GM13976 (cell line): ENCODE data around the gene TRIM28.

Experiments used
- DNase-seq: peaks from one replicate; pipeline ENCODE4 v3.0.0; 2012; ENCODE audit warnings: low spot score
- CTCF ChIP-seq: IDR thresholded peaks from 2 replicates; pipeline ENCODE4 v1.5.1; 2012; ENCODE audit warnings: borderline replicate concordance, mild to moderate bottlenecking; ENCODE audit not compliant: insufficient read depth; ENCODE audit errors: extremely low read depth, missing control alignments, control extremely low read depth
- in situ Hi-C: fragments of 300-500 bp; cut with MboI; formaldehyde crosslinking; loops from one replicate; pipeline ENCODE4 v1.12.0; 2022; ENCODE audit warnings: low sequenced_read_pairs, mixed read lengths, inconsistent platforms; ENCODE audit not compliant: unreplicated experiment

Gene TRIM28

GRCh38 chr19:58519355-58520256 is 24.3 kb upstream of the TRIM28 start, which contains the start of gene ZBTB45:
TSS of gene ZBTB45 (minus strand) at chr19:58519810. CDS start at chr19:58517673, 2,137 bp downstream.
- TF ChIP-seq CTCF, result peak; percentile 93
- in situ Hi-C loops, result no loop called here
- DNase-seq, result peak; percentile 89

DNA sequence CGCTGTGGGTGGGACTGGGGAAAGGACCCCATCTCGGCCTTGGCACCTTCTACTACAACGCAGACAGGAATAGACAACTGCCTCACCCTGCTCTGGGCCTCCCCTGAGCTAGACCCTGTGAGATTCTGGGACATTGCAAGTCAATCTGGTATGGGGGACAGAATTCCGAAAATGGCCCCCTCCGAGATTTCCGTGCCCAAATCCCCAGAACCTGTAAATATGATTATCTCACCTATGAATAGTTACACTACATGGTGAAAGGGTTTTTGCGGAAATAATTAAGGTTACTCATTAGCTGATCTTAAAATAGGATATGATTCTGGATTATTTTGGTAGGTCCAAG is 23.6 kb upstream of the TRIM28 start:
- in situ Hi-C loops, result no loop called here
- DNase-seq, result no peak
- no peak for TF ChIP-seq CTCF

DNA sequence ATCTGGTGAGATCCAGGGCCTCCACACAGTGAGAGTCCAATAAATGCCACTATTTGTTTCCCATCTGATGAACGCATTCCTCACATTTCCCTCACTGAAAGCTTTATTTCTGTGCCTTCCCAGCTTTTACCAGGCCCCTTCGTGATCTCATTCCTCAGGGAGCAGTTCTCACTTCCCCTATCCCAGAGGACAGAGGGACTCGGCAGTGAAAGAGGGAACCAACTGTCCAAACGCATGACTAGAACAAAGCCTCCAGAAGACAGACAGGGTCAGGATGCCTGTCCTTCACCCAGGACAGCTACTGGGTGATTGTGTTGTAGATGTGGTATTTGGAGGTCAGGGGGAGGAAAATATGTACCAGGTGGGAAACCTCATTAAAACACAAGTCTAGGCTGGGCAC is 22.2 kb upstream of the TRIM28 start:
- in situ Hi-C loops, result no loop called here
- DNase-seq, result no peak
- TF ChIP-seq CTCF, result no peak

DNA sequence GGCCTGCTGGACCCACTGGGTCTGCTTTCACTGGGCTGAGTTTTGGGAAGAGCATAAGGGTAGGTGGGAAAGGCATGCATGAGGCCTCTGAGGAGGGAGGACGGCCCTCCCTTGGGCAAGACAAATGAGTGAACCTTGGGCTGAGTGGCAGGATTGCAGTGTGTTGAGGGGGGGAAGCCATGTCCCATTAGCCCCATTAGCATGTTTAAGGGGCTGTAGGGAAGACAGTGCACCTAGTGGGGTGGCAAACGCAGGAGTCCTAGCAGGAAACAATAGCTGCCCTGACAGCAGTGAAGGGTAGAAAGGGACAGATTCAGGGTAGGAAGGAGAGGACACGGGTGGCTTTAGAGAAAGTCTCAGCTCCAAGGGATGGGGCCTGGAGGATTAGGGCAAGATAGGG is 21.2 kb upstream of the TRIM28 start:
- DNase-seq, result no peak
- TF ChIP-seq CTCF, result no peak
- in situ Hi-C loops, result no loop called here

- no peak for TF ChIP-seq CTCF
- no peak for DNase-seq
- in situ Hi-C loops, result no loop called here
Observed at GRCh38 chr19:58529405-58529804, 14.5 kb upstream of the TRIM28 start.

DNA sequence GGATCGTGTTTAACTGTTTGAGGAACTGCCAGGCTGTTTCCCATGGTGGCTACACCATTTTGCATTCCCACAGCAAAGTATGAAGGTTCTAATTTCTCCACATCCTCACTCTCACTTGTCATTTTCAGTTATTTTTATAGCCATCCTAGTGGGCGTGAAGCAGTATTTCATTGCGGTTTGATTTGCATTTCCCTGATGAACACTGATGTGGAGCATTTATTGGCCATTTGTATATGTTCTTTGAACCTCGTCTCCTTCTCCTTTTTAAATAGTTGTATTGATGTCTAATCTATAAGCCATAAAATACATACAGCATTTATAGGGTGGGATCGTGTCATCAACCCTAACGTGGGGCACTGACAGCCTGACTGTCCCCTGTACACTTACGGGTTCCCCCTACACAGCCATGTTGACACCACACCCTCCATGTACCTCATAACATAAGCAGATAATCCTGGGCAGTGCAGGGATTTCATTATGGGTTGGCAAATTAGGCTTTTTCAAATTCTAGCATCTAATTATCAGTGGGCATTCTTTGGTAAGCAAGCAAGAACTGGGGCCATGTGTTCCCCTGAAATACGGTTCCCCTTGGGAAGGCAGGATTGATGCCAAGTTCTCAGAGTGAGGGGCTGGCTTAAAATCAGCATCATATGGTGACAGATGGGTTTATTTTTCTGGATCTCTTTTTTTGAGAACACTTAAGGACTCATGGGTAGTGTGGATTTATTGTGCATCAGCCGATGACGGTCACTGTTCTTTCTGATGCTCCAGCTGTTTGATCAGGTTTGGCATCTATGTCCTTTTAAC is 12.6 kb upstream of the TRIM28 start:
- no peak for TF ChIP-seq CTCF
- DNase-seq, result no peak
- in situ Hi-C loops, result no loop called here
